Fibroblast of lung (primary cell): ENCODE results near the gene BTG4.

Experiments used
- EZH2 ChIP-seq: IDR thresholded peaks from 2 replicates; pipeline ENCODE4 v1.5.1; 2012; ENCODE audit warnings: low read length, control low read depth, mild to moderate bottlenecking; ENCODE audit errors: missing control alignments
- TF ChIP-seq, protein P1 (sequence below), 2 donors: IDR thresholded peaks in 1 of 2; conservative IDR thresholded peaks in 1 of 2; 1 replicate in 1 of 2; 2 replicates in 1 of 2; pipeline ENCODE4 v1.5.1; 2011 to 2012; ENCODE audit warnings: low read length in 2 of 2, control low read depth in 1 of 2, inconsistent platforms in 1 of 2, low read depth in 1 of 2, mild to moderate bottlenecking in 1 of 2

DNA sequence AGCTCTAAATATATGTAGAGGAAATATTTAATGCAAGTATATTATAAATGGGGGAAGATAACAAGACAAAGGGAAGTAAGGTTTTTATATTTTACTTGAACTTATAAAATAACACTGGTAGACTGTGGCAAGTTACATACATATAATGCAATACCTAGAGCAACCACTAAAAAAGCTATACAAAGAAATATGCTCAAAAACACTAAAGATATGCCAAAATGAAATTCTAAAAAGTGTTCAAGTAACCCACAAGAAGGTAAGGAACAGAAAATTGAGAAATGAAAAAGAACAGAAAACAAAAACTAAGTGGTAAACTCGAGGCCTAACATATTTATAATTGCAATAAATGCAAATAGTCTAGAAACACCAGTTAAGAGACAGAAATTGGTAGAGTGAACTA lies 32.5 kb downstream of the BTG4 start:
- TF ChIP-seq, protein P1, sequence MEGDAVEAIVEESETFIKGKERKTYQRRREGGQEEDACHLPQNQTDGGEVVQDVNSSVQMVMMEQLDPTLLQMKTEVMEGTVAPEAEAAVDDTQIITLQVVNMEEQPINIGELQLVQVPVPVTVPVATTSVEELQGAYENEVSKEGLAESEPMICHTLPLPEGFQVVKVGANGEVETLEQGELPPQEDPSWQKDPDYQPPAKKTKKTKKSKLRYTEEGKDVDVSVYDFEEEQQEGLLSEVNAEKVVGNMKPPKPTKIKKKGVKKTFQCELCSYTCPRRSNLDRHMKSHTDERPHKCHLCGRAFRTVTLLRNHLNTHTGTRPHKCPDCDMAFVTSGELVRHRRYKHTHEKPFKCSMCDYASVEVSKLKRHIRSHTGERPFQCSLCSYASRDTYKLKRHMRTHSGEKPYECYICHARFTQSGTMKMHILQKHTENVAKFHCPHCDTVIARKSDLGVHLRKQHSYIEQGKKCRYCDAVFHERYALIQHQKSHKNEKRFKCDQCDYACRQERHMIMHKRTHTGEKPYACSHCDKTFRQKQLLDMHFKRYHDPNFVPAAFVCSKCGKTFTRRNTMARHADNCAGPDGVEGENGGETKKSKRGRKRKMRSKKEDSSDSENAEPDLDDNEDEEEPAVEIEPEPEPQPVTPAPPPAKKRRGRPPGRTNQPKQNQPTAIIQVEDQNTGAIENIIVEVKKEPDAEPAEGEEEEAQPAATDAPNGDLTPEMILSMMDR (conservative IDR thresholded peaks at IDR 0.05 in 1 of 2, IDR thresholded peaks at IDR 0.05 in 1 of 2; ENCODE audit: low read depth in 1 of 2, low read length in 2 of 2) = no peak
- no peak for TF ChIP-seq EZH2
